Measurements from ENCODE around the gene SYNDIG1. TPM values are rescaled to one million over a fixed set of nuclear protein-coding genes. Genes with fewer than 3 reads are reported as not detected.

SYNDIG1 gene
- total RNA-seq, 2 donors from 2014 or later, result not detected

DNA sequence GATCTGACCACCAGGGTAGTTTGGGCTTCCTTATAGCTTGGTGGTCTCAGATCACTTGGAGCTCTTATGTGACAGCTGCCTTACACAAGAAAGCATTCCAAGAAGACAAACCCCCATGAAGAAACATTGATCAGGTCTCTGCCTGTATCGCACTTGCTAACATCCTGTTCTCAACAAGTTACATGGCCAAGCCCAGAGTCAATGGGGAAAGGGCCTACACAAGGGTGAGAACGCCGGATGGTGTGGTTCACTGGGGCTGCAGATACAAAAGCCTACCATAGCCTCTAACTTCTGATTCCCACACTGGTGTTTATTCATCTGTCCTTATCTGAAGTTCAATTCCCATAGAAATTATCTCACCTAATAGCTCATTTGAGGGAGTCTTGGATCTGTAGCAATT is 235.5 kb downstream of the SYNDIG1 start:
- Mint-ChIP-seq H3K4me3 (no peak overlapping the region), H3K36me3 (ENCODE audit: low read depth) (no peaks in the 10 kb centered on the region), H3K9me3 (no peaks in the 10 kb centered on the region), H3K27me3 (no peaks in the 10 kb centered on the region), H3K4me1 (no peaks in the 10 kb centered on the region), H3K27ac (no peak overlapping the region)
- ATAC-seq (replicated peaks), result no peak

DNA sequence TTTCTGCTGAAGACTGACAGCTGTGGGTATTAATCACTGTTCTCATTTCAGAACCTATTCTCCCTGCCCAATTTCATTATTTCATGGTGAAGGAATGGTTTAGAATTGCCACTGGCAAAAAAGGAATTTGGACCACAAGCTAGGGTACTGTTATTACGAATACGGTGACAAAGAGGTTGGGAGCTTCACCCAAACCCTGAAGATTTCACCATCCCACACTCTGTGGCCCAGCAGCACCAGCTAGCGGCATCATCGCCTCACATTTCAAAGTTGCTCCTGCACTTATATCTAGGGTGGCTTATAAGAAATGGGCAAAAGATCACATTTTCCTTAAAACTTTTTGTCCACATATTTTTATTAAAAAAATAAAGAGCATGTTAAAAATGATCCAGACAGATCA is 236.1 kb downstream of the SYNDIG1 start:
- Mint-ChIP-seq H3K27me3 (no peaks in the 10 kb centered on the region), H3K9me3 (no peaks in the 10 kb centered on the region), H3K4me1 (no peaks in the 10 kb centered on the region), H3K27ac (no peak overlapping the region), H3K36me3 (ENCODE audit: low read depth) (no peaks in the 10 kb centered on the region), H3K4me3 (no peak overlapping the region)
- ATAC-seq (replicated peaks), result no peak

DNA sequence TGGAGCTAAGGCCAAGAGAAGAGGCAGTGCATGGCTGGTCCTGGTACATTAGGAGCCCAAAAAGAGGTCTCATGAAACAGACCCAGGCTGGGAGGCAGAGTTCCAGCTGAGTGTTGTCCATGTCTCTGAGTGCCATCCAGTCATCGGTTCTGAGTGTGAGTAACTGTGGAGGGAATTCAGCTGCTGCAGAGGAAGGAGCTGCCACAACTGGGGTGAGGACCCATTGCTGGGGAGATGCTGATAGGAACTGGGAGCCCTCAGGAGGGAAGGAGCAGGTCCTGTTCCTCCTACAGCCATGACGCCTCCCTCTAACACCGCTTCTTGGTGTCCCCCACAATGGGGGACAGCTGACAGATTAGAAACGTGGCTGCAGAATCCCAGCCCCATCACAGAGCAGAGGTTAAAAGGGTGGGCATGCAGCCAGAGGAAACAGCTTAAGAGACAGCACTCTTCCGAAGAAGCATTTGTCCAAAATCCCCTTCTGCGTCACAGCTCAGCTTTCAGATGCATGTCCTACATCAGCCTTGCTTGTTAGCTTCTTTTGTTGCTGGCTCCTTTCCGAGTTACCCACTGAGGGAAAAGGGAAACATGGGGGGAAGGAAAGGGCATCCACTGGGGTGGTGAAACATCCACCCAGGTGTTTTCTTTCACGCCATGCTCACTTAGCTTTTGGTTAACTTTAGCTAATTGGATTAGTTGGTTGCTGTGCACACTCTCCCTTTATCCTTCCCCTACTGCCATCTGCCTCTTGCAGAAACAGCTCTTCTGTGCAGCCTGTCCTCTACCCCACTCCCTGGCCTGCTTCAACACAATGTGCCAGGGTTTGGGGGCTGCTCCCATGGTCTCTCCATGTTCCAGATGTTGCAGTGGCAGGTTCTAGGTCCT is 239.2 kb downstream of the SYNDIG1 start:
- H3K36me3 Mint-ChIP-seq (ENCODE audit: low read depth), result no peaks in the 10 kb centered on the region
- ATAC-seq (replicated peaks), result no peak
- peaks cover 8% of the 10 kb centered on the region for H3K27me3 Mint-ChIP-seq
- no peaks in the 10 kb centered on the region for H3K9me3 Mint-ChIP-seq
- H3K4me3 Mint-ChIP-seq, result no peak overlapping the region
- H3K4me1 Mint-ChIP-seq, result no peaks in the 10 kb centered on the region
- no peak overlapping the region for H3K27ac Mint-ChIP-seq
